Aortic smooth muscle cell (primary cell): Measurements from ENCODE around the gene PPP1R3F. TPM values are rescaled to one million over a fixed set of nuclear protein-coding genes. Genes with fewer than 3 reads are reported as not detected.

Source experiments
- total RNA-seq: library from RNA; depleted of rRNA; stranded (reverse); fragments of >200 nt; gene quantifications from 2 replicates; pipeline ENCODE4 v1.2.3, GENCODE V29; 2014

PPP1R3F gene
- 2.9 and 4.8 TPM in 2 replicates for total RNA-seq

DNA sequence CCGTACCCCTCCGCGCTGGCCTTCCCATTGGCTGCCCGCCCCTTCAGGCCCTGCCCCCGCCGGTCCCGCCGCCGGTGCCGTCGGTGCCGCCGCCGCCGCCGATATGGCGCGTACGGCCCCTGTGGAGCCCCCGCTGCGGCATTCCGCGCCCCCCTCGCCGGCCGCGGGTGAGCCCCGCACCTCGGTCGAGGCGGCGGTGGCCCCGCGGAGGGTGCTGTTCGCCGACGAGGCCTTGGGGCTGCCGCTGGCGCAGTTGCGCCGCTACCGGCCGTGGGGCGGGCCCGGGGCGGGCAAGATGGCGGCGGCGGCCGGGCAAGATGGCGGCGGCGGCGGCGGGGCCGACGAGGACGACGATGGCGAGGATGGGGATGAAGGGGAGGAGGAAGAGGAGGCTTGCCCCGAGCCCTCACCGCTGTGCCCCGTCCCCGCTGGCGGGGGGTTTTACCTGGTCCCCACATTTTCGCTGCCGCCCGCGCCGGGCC, at the start of gene PPP1R3F:
PPP1R3F (plus strand) TSS at position 27 of the 482 bp plus-strand sequence; CDS start at position 104, 77 bp downstream.

DNA sequence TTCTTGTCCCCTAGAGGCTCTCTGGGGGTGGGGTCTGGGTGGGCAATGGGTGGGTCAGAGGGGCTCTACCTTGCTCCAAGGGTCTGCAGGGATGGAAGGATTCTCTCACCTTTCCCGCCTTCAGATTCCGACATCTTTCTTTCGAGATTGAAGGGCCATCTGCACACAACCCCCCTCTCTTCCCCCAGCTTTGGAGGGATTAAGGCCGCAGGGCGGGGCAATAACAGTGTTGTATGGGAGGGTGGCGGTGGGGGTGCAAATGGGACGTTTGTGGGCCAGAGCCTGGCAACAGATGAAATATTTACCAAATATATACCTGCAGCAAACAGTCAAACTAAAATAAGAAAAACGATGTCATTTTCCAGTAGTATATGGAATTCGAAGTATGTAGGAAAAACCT, 36.4 kb upstream of the PPP1R3F start, which contains the start of gene CACNA1F:
CACNA1F (minus strand) TSS at position 165 of the 400 bp plus-strand sequence; CDS start at position 134, 31 bp downstream.

DNA sequence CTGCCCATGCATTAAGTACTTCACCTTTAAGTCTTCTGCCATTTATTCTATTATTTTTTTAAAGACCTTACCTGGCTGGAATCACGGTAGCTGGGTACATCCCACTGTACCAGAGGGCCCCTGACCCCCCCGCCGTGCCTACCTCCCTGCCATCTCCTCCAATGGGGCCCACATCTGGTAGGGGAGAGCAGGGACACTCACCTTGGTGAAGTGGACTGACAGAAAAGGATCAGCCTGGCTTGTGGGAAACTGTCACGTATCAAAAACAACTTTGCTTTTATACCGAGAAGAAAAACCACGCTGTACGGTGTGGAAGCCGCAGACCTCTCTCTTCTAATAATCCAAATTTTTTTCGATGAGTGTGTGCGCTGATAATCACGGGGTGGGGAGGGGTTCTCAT, 5.1 kb upstream of the PPP1R3F start, which contains the start of gene FOXP3:
FOXP3 (minus strand) TSS at position 251 of the 400 bp plus-strand sequence. CDS start 6,205 bp downstream, outside the sequence.

DNA sequence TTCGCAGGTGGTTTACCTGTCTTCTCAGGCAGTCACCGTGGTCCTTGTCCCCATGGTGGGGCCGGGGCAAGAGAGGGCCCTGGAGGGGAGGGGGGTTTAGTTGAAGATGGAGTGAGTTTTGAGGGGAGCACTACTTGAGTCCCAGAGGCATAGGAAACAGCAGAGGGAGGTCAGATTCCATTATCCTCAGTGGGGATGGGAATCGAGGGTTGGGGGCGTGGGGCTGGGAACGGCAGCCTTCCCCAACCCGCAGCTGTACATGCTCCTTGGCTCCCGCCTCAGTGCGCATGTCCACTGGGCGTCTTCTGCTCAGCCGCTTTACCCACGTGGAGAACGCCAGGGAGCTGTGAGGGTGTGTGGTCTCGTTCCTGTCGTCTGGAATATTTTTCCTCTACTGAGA, 33.8 kb downstream of the PPP1R3F start, which contains the start of gene GAGE10:
GAGE10 (plus strand) TSS at position 301 of the 400 bp plus-strand sequence. CDS start 1,214 bp downstream, outside the sequence.

GRCh38 chrX:49321737-49322136, 52.1 kb downstream of the PPP1R3F start, which contains the start of gene GAGE12J:
Gene GAGE12J (plus strand): TSS chrX:49322037. CDS start chrX:49323194, 1,157 bp downstream.

GRCh38 chrX:49331282-49331681, 61.7 kb downstream of the PPP1R3F start, which contains the start of gene GAGE13:
Gene GAGE13 (plus strand): TSS chrX:49331582. CDS start chrX:49332738, 1,156 bp downstream.

Other genes with a start within 250 kb of the PPP1R3F start
- gene TFE3, start 226.4 kb upstream of the PPP1R3F start, total RNA-seq, result 27.1 and 27.5 TPM in 2 replicates
- 0.25 and 0.26 TPM in 2 replicates for gene CCDC120, start 210.8 kb upstream of the PPP1R3F start, total RNA-seq
- 6.5 and 8.0 TPM in 2 replicates for gene PRAF2, start 195.8 kb upstream of the PPP1R3F start, total RNA-seq
- gene WDR45, start 189.9 kb upstream of the PPP1R3F start, total RNA-seq, result 60.1 and 68.4 TPM in 2 replicates
- 21.3 and 22.7 TPM in 2 replicates for gene GPKOW, start 146.1 kb upstream of the PPP1R3F start, total RNA-seq
- 1.3 and 1.6 TPM in 2 replicates for gene MAGIX, start 107.0 kb upstream of the PPP1R3F start, total RNA-seq
- gene PLP2, start 97.9 kb upstream of the PPP1R3F start, total RNA-seq, result 24.6 and 28.7 TPM in 2 replicates
- 5.2 and 6.0 TPM in 2 replicates for gene PRICKLE3, start 83.4 kb upstream of the PPP1R3F start, total RNA-seq
- 0.66 and 0.75 TPM in 2 replicates for gene SYP, start 69.6 kb upstream of the PPP1R3F start, total RNA-seq
- gene CACNA1F, start 36.5 kb upstream of the PPP1R3F start, total RNA-seq, result not detected in 2 replicates
- gene CCDC22, start 34.3 kb upstream of the PPP1R3F start, total RNA-seq, result 7.3 and 8.4 TPM in 2 replicates
- not detected in 2 replicates for gene FOXP3, start 5.1 kb upstream of the PPP1R3F start, total RNA-seq
- not detected in 2 replicates for gene GAGE10, start 33.9 kb downstream of the PPP1R3F start, total RNA-seq
- not detected in 2 replicates for gene GAGE12J, start 52.2 kb downstream of the PPP1R3F start, total RNA-seq
- gene GAGE13, start 61.8 kb downstream of the PPP1R3F start, total RNA-seq, result not detected in 2 replicates